ENCODE data around the gene MEF2C. TPM values are rescaled to one million over a fixed set of nuclear protein-coding genes. Genes with fewer than 3 reads are reported as not detected.

MEF2C gene
- total and polyA plus RNA-seq, 4 experiments from 2014 or later: 0.12 to 1.0 (median 0.28) TPM

GRCh38 chr5:88842784-88843183 lies 40.2 kb downstream of the MEF2C start:
- no peaks in the 10 kb centered on the region for H3K9me3 ChIP-seq (ENCODE audit: control insufficient read depth in 1 of 2, low read length in 2 of 2)
- H3K4me1 Mint-ChIP-seq: no peaks in the 10 kb centered on the region
- no peak overlapping the region for H3K4me3 ChIP-seq (ENCODE audit: low read length in 2 of 2)
- CTCF ChIA-PET (ENCODE audit: partially characterized antibody): no interaction called here
- H3K9me3 Mint-ChIP-seq: peaks cover 0 to 1% (median 0%) of the 10 kb centered on the region in 8 donors
- H3K36me3 Mint-ChIP-seq: no peaks in the 10 kb centered on the region
- no peaks in the 10 kb centered on the region for H3K27me3 Mint-ChIP-seq
- H3K27ac ChIP-seq (ENCODE audit: low read depth, low read length): no peak overlapping the region
- no peak for DNase-seq
- no peaks in the 10 kb centered on the region for H3K36me3 ChIP-seq (ENCODE audit: insufficient read depth, low read length)
- H3K27ac Mint-ChIP-seq: no peak overlapping the region
- POLR2A ChIA-PET (ENCODE audit: partially characterized antibody): no interaction called here
- no peaks in the 10 kb centered on the region for H3K27me3 ChIP-seq (ENCODE audit: insufficient read depth, low read length)
- H3K4me3 Mint-ChIP-seq: no peak overlapping the region
- no peaks in the 10 kb centered on the region for H3K4me1 ChIP-seq (ENCODE audit: insufficient read depth, low read length)
- intact Hi-C loops (cut with micrococcal nuclease): no loop called here

- ChIA-PET CTCF (ENCODE audit: partially characterized antibody) (no interaction called here), POLR2A (ENCODE audit: partially characterized antibody) (no interaction called here)
- H3K27ac Mint-ChIP-seq: no peak overlapping the region
- no peaks in the 10 kb centered on the region for H3K4me1 Mint-ChIP-seq
- Histone ChIP-seq H3K9me3 (ENCODE audit: control insufficient read depth in 1 of 2, low read length in 2 of 2) (no peaks in the 10 kb centered on the region), H3K4me3 (ENCODE audit: low read length in 2 of 2) (no peak overlapping the region), H3K4me1 (ENCODE audit: insufficient read depth, low read length) (no peaks in the 10 kb centered on the region), H3K36me3 (ENCODE audit: insufficient read depth, low read length) (no peaks in the 10 kb centered on the region), H3K27ac (ENCODE audit: low read depth, low read length) (no peak overlapping the region), H3K27me3 (ENCODE audit: insufficient read depth, low read length) (no peaks in the 10 kb centered on the region)
- no peaks in the 10 kb centered on the region for H3K36me3 Mint-ChIP-seq
- H3K27me3 Mint-ChIP-seq: no peaks in the 10 kb centered on the region
- DNase-seq: no peak
- peaks cover 0 to 1% (median 0%) of the 10 kb centered on the region in 8 donors for H3K9me3 Mint-ChIP-seq
- intact Hi-C loops (cut with micrococcal nuclease): no loop called here
- no peak overlapping the region for H3K4me3 Mint-ChIP-seq
These were observed 41.8 kb downstream of the MEF2C start for GRCh38 chr5:88841212-88841611.

- H3K4me1 ChIP-seq (ENCODE audit: insufficient read depth, low read length): no peaks in the 10 kb centered on the region
- no peaks in the 10 kb centered on the region for H3K27me3 ChIP-seq (ENCODE audit: insufficient read depth, low read length)
- Mint-ChIP-seq H3K36me3 (no peaks in the 10 kb centered on the region), H3K9me3 (peaks cover 0 to 1% (median 0%) of the 10 kb centered on the region in 8 donors), H3K4me3 (no peak overlapping the region), H3K27ac (no peak overlapping the region), H3K4me1 (no peaks in the 10 kb centered on the region), H3K27me3 (no peaks in the 10 kb centered on the region)
- intact Hi-C loops (cut with micrococcal nuclease): no loop called here
- no peaks in the 10 kb centered on the region for H3K9me3 ChIP-seq (ENCODE audit: control insufficient read depth in 1 of 2, low read length in 2 of 2)
- no peak overlapping the region for H3K4me3 ChIP-seq (ENCODE audit: low read length in 2 of 2)
- ChIA-PET POLR2A (ENCODE audit: partially characterized antibody) (no interaction called here), CTCF (ENCODE audit: partially characterized antibody) (no interaction called here)
- no peaks in the 10 kb centered on the region for H3K36me3 ChIP-seq (ENCODE audit: insufficient read depth, low read length)
- no peak for DNase-seq
- no peak overlapping the region for H3K27ac ChIP-seq (ENCODE audit: low read depth, low read length)
These were observed 42.5 kb downstream of the MEF2C start for GRCh38 chr5:88840495-88840894.

GRCh38 chr5:88839238-88839637 lies 43.7 kb downstream of the MEF2C start:
- Histone ChIP-seq H3K36me3 (ENCODE audit: insufficient read depth, low read length) (no peaks in the 10 kb centered on the region), H3K27me3 (ENCODE audit: insufficient read depth, low read length) (no peaks in the 10 kb centered on the region), H3K4me1 (ENCODE audit: insufficient read depth, low read length) (no peaks in the 10 kb centered on the region), H3K4me3 (ENCODE audit: low read length in 2 of 2) (no peak overlapping the region), H3K27ac (ENCODE audit: low read depth, low read length) (no peak overlapping the region), H3K9me3 (ENCODE audit: control insufficient read depth in 1 of 2, low read length in 2 of 2) (no peaks in the 10 kb centered on the region)
- Mint-ChIP-seq H3K27ac (no peak overlapping the region), H3K36me3 (no peaks in the 10 kb centered on the region), H3K27me3 (no peaks in the 10 kb centered on the region), H3K9me3 (peaks cover 0 to 3% (median 0%) of the 10 kb centered on the region in 8 donors), H3K4me1 (no peaks in the 10 kb centered on the region), H3K4me3 (no peak overlapping the region)
- ChIA-PET CTCF (ENCODE audit: partially characterized antibody) (no interaction called here), POLR2A (ENCODE audit: partially characterized antibody) (no interaction called here)
- DNase-seq: no peak
- intact Hi-C loops (cut with micrococcal nuclease): no loop called here

- no peaks in the 10 kb centered on the region for H3K9me3 ChIP-seq (ENCODE audit: control insufficient read depth in 1 of 2, low read length in 2 of 2)
- Mint-ChIP-seq H3K36me3 (no peaks in the 10 kb centered on the region), H3K4me1 (peaks cover 0 to 4% (median 2%) of the 10 kb centered on the region in 4 donors), H3K4me3 (no peak overlapping the region), H3K27ac (no peak overlapping the region), H3K27me3 (no peaks in the 10 kb centered on the region), H3K9me3 (peaks cover 0 to 3% (median 0%) of the 10 kb centered on the region in 8 donors)
- intact Hi-C loops (cut with micrococcal nuclease): no loop called here
- no peaks in the 10 kb centered on the region for H3K36me3 ChIP-seq (ENCODE audit: insufficient read depth, low read length)
- H3K27me3 ChIP-seq (ENCODE audit: insufficient read depth, low read length): no peaks in the 10 kb centered on the region
- H3K27ac ChIP-seq (ENCODE audit: low read depth, low read length): no peak overlapping the region
- H3K4me1 ChIP-seq (ENCODE audit: insufficient read depth, low read length): no peaks in the 10 kb centered on the region
- ChIA-PET POLR2A (ENCODE audit: partially characterized antibody) (no interaction called here), CTCF (ENCODE audit: partially characterized antibody) (no interaction called here)
- H3K4me3 ChIP-seq (ENCODE audit: low read length in 2 of 2): no peak overlapping the region
- DNase-seq: no peak
These were observed 44.5 kb downstream of the MEF2C start for GRCh38 chr5:88838500-88838899.

- no peak overlapping the region for H3K4me3 ChIP-seq (ENCODE audit: low read length in 2 of 2)
- H3K36me3 Mint-ChIP-seq: no peaks in the 10 kb centered on the region
These were observed 45.2 kb downstream of the MEF2C start for GRCh38 chr5:88837817-88838216.

GRCh38 chr5:88837222-88837621 lies 45.8 kb downstream of the MEF2C start:
- ChIA-PET POLR2A (ENCODE audit: partially characterized antibody) (no interaction called here), CTCF (ENCODE audit: partially characterized antibody) (no interaction called here)
- Mint-ChIP-seq H3K36me3 (no peaks in the 10 kb centered on the region), H3K27ac (no peak overlapping the region), H3K4me3 (no peak overlapping the region), H3K27me3 (no peaks in the 10 kb centered on the region), H3K4me1 (peaks cover 0 to 4% (median 4%) of the 10 kb centered on the region in 4 donors), H3K9me3 (peaks cover 0 to 3% (median 0%) of the 10 kb centered on the region in 8 donors)
- intact Hi-C loops (cut with micrococcal nuclease): no loop called here
- Histone ChIP-seq H3K27ac (ENCODE audit: low read depth, low read length) (no peak overlapping the region), H3K27me3 (ENCODE audit: insufficient read depth, low read length) (no peaks in the 10 kb centered on the region), H3K9me3 (ENCODE audit: control insufficient read depth in 1 of 2, low read length in 2 of 2) (no peaks in the 10 kb centered on the region), H3K4me1 (ENCODE audit: insufficient read depth, low read length) (no peaks in the 10 kb centered on the region), H3K4me3 (ENCODE audit: low read length in 2 of 2) (no peak overlapping the region), H3K36me3 (ENCODE audit: insufficient read depth, low read length) (no peaks in the 10 kb centered on the region)
- DNase-seq: no peak

More at GRCh38 chr5:88837817-88838216, 45.2 kb downstream of the MEF2C start:
- Histone ChIP-seq H3K9me3 (ENCODE audit: control insufficient read depth in 1 of 2, low read length in 2 of 2) (no peaks in the 10 kb centered on the region), H3K4me1 (ENCODE audit: insufficient read depth, low read length) (no peaks in the 10 kb centered on the region), H3K27ac (ENCODE audit: low read depth, low read length) (no peak overlapping the region), H3K36me3 (ENCODE audit: insufficient read depth, low read length) (no peaks in the 10 kb centered on the region), H3K27me3 (ENCODE audit: insufficient read depth, low read length) (no peaks in the 10 kb centered on the region)
- Mint-ChIP-seq H3K27ac (no peak overlapping the region), H3K4me3 (no peak overlapping the region), H3K27me3 (no peaks in the 10 kb centered on the region), H3K9me3 (peaks cover 0 to 3% (median 0%) of the 10 kb centered on the region in 8 donors), H3K4me1 (peaks cover 0 to 4% (median 4%) of the 10 kb centered on the region in 4 donors)
- intact Hi-C loops (cut with micrococcal nuclease): no loop called here
- no peak for DNase-seq
- ChIA-PET CTCF (ENCODE audit: partially characterized antibody) (no interaction called here), POLR2A (ENCODE audit: partially characterized antibody) (no interaction called here)
